Thyroid gland (tissue), 4 donors: Measurements from ENCODE around the gene CRISP2. TPM values are rescaled to one million over a fixed set of nuclear protein-coding genes. Genes with fewer than 3 reads are reported as not detected.

Source experiments
- DNase-seq, 2 donors: peaks; one replicate each; pipeline ENCODE4 v3.0.0-alpha.2; 2019
- H3K27ac ChIP-seq, 3 donors: fragments of 200-600 bp; sonication (generic); 1 replicate in 2 of 3; 2 replicates in 1 of 3; pipeline ENCODE4 v1.5.1; 2016 to 2019; ENCODE audit warnings: mild to moderate bottlenecking in 1 of 3, moderate library complexity in 1 of 3
- H3K27me3 ChIP-seq: fragments of 200-600 bp; sonication (generic); one replicate; pipeline ENCODE4 v1.5.1; 2019
- H3K36me3 ChIP-seq, 2 donors: fragments of 200-600 bp; sonication (generic); one replicate each; pipeline ENCODE4 v1.5.1; 2016 to 2019
- H3K4me1 ChIP-seq, 2 donors: fragments of 200-600 bp; sonication (generic); one replicate each; pipeline ENCODE4 v1.5.1; 2017 to 2019
- H3K4me3 ChIP-seq, 3 donors: fragments of 200-600 bp; sonication (generic); replicated peaks in 1 of 3; 1 replicate in 2 of 3; 2 replicates in 1 of 3; pipeline ENCODE4 v1.5.1; 2016; ENCODE audit warnings: mild to moderate bottlenecking in 1 of 3
- H3K9me3 ChIP-seq: fragments of 200-600 bp; sonication (generic); one replicate; pipeline ENCODE4 v1.5.1; 2017
- CTCF ChIP-seq, 6 experiments: fragments of 200-600 bp in 3 of 6; fragments of 450-650 bp in 3 of 6; sonication (generic) in 3 of 6; IDR thresholded peaks; one replicate each; pipeline ENCODE4 v1.5.1; 2016 to 2019; ENCODE audit warnings: antibody characterized with exemption in 6 of 6, mild to moderate bottlenecking in 2 of 6, inconsistent platforms in 1 of 6, moderate library complexity in 1 of 6
- POLR2A ChIP-seq, 2 donors: fragments of 450-650 bp; IDR thresholded peaks; one replicate each; pipeline ENCODE4 v1.6.1; 2017; ENCODE audit warnings: antibody characterized with exemption in 2 of 2, mild to moderate bottlenecking in 2 of 2, moderate library complexity in 1 of 2
- WGBS, 2 donors: methylation state at CpG; one replicate each; pipeline ENCODE4 v1.1.5; 2017; 5-methylcytosine and 5-hydroxymethylcytosine counted together
- intact Hi-C: fragments of 100-400 bp; cut with DNase I; formaldehyde crosslinking; loops from one replicate; pipeline ENCODE4 v1.15.1; 2023
- total RNA-seq, 4 donors: library from RNA; depleted of rRNA; stranded (reverse); fragments of >200 nt; gene quantifications; one replicate each; pipeline ENCODE4 v1.2.3, GENCODE V29; 2016

The CRISP2 gene
- total RNA-seq, 4 donors from 2014 or later: 0.33 to 2.7 (median 0.39) TPM; not detected in 1

DNA sequence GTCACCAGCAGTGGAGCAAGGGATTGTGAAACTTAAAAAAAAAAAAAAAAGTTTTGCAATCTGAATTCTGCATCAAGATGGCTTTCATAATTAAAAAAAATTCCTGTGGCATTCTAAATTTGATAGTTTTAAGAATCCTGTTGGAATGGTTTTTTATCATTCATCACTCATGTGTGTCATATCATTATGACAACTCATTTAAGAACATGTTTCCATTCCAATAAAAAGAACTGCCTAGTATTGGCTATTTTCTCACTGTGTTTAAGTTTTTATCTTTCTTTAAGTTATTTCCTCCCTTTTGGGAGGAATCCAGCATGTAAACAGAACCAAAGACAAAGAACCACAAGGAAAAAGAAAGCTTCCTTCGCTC lies 50.5 kb downstream of the CRISP2 start:
- 61 to 63% methylated on average over 1 of the region's 1 CpG for WGBS, 2 donors
- H3K27me3 ChIP-seq: no peaks in the 10 kb centered on the region
- H3K4me3 ChIP-seq: no peak overlapping the region
- TF ChIP-seq POLR2A (IDR thresholded peaks at IDR 0.05) (no peak), CTCF (IDR thresholded peaks at IDR 0.05) (no peak)
- H3K27ac ChIP-seq: no peak overlapping the region
- H3K36me3 ChIP-seq: no peaks in the 10 kb centered on the region
- intact Hi-C loops: no loop called here
- H3K9me3 ChIP-seq: no peaks in the 10 kb centered on the region
- no peak for DNase-seq
- H3K4me1 ChIP-seq: no peaks in the 10 kb centered on the region

DNA sequence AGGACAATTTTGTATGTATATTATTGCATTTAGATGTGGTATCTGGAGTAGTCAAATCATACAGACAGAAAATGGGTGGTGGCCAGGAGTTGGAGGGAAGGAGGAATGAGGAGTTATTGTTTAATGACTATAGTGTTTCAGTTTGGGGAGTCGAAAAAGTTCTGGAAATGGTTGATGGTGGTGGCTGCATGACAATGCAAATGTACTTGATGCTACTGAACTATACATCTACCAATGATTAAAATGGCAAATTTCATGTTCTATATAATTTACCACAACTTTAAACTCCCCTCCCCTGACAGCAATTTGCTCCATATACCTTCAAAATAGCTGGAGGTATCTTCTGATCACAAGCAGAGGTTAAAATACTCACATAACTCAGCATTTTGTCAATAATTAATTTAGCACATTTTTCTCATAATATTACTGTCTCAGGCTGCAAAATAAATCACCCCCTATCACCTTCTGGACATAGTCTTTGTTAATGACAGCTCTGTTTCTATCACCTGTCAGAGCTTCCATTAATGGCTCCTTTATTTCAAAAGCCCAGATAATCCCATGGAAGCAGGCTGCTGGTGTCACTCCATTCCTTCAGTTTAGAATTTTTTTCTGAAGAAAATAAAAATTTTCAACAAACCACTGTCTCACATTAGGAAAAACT lies 51.0 kb downstream of the CRISP2 start:
- 90% methylated on average over 1 of the region's 1 CpG for WGBS, 2 donors
- DNase-seq: no peak

DNA sequence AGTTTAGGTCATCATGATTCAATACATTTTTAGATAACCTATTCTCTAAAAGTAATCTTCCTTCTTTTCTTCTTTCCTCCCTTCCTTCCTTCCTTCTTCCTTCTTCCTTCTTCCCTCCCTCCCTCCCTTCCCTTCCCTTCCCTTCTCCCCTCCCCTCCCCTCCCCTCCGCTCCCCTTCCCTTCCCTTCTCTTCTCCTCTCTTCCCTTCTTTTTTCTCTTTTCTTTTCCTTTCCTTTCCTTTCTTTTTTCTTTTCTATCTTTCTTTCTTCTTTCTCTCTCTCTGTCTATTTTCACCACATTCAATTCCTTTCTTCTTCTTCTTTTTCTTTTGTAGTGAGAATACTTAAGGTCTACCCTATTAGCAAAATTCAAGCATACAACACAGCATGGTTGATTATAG lies 59.4 kb downstream of the CRISP2 start:
- no peak for DNase-seq
- Histone ChIP-seq H3K27ac (no peak overlapping the region), H3K4me1 (no peaks in the 10 kb centered on the region), H3K27me3 (no peaks in the 10 kb centered on the region), H3K9me3 (no peaks in the 10 kb centered on the region), H3K36me3 (no peaks in the 10 kb centered on the region), H3K4me3 (no peak overlapping the region)
- no peak for TF ChIP-seq POLR2A (IDR thresholded peaks at IDR 0.05)
- no peak for TF ChIP-seq CTCF (IDR thresholded peaks at IDR 0.05)
- WGBS, 2 donors: 96 to 97% methylated on average over 1 of the region's 1 CpG
- intact Hi-C loops: no loop called here

More for the DNA sequence above, 51.0 kb downstream of the CRISP2 start:
- H3K27ac ChIP-seq: no peak overlapping the region
- H3K27me3 ChIP-seq: no peaks in the 10 kb centered on the region
- no peak overlapping the region for H3K4me3 ChIP-seq
- H3K9me3 ChIP-seq: no peaks in the 10 kb centered on the region
- no peak for TF ChIP-seq POLR2A (IDR thresholded peaks at IDR 0.05)
- no peak for TF ChIP-seq CTCF (IDR thresholded peaks at IDR 0.05)
- no peaks in the 10 kb centered on the region for H3K4me1 ChIP-seq
- intact Hi-C loops: no loop called here
- H3K36me3 ChIP-seq: no peaks in the 10 kb centered on the region

DNA sequence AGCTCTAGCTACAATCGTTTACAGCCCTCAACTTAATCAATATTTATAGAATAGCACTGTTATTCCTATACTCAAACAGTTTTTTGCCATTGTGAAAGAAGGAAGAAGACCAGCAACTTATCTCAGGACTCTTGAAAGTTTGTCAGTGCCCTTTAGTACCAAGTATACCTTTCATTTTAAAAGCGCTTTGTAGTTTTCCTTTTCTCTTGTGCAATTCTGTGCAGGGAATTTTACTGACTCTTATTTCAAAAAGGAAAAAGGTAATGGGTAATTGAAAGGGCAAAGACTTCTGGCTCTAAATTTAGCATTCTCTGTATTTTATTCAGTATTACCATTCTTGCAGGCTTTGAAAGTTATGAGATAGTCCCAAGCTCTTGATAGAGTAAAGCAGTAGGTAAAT lies 59.9 kb downstream of the CRISP2 start:
- Histone ChIP-seq H3K4me3 (no peak overlapping the region), H3K27me3 (no peaks in the 10 kb centered on the region), H3K4me1 (no peaks in the 10 kb centered on the region), H3K27ac (no peak overlapping the region), H3K9me3 (no peaks in the 10 kb centered on the region), H3K36me3 (no peaks in the 10 kb centered on the region)
- TF ChIP-seq CTCF (IDR thresholded peaks at IDR 0.05) (no peak), POLR2A (IDR thresholded peaks at IDR 0.05) (no peak)
- no peak for DNase-seq
- intact Hi-C loops: no loop called here
- 79 to 90% methylated on average over 2 of the region's 2 CpGs for WGBS, 2 donors

- H3K27ac ChIP-seq: no peak overlapping the region
- no peaks in the 10 kb centered on the region for H3K9me3 ChIP-seq
- no peak for DNase-seq
- TF ChIP-seq POLR2A (IDR thresholded peaks at IDR 0.05): no peak
- no peak for TF ChIP-seq CTCF (IDR thresholded peaks at IDR 0.05)
- intact Hi-C loops: no loop called here
- H3K4me1 ChIP-seq: no peaks in the 10 kb centered on the region
- 64 to 80% methylated on average over 2 of the region's 2 CpGs for WGBS, 2 donors
- no peak overlapping the region for H3K4me3 ChIP-seq
- H3K27me3 ChIP-seq: no peaks in the 10 kb centered on the region
- H3K36me3 ChIP-seq: no peaks in the 10 kb centered on the region
Measured at GRCh38 chr6:49651239-49651638, 62.1 kb downstream of the CRISP2 start.
